Measurements from ENCODE around the gene FAM241B. TPM values are rescaled to one million over a fixed set of nuclear protein-coding genes. Genes with fewer than 3 reads are reported as not detected.

The FAM241B gene
- total RNA-seq, 4 donors from 2014 or later: 0.34 to 1.9 (median 1.3) TPM

DNA sequence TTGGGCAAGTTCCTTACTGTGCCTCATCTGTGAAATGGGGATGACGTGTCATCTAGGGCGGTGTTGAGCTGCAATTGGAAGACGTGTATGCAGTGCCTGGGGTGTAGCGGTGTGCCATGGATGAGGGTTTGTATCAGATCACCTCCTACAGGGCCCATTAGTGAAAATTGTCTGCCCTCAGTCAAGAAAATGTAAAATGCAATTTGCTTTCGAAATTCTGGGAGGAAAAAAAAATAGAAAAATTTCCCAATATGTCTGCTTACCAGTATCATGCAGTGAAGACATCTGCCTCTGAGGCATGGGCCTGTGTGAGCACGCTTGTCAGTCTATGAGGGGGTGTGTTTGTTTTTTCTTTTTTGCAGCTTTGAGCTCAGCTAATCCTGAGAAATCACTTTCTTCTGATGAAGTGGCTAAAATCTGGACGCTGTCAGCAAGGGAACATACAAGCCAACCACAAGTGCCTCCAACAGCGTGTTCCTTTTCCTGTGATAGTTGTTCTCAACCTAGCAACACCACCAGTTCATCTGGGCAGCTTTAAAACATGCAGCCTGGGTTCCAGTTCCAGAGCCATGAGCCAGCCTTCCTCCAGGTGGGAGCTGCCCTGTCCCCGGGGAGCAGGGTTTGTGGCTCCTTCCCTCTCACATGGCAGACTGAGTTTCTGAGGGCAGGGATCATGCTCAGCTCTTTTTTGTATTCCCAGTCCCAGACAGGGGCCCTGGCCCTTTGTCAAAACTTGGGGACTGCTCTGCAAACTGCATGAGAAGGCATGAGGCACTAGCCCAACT is 10.3 kb downstream of the FAM241B start:
- intact Hi-C loops (cut with DNase I; ENCODE audit: low total_unique reads): loop anchor here (10.0 kb wide), 1 partner anchor 274 kb away; no protein-coding TSS in a partner anchor
- TF ChIP-seq POLR2A (IDR thresholded peaks at IDR 0.05): no peak
- TF ChIP-seq, protein P1, sequence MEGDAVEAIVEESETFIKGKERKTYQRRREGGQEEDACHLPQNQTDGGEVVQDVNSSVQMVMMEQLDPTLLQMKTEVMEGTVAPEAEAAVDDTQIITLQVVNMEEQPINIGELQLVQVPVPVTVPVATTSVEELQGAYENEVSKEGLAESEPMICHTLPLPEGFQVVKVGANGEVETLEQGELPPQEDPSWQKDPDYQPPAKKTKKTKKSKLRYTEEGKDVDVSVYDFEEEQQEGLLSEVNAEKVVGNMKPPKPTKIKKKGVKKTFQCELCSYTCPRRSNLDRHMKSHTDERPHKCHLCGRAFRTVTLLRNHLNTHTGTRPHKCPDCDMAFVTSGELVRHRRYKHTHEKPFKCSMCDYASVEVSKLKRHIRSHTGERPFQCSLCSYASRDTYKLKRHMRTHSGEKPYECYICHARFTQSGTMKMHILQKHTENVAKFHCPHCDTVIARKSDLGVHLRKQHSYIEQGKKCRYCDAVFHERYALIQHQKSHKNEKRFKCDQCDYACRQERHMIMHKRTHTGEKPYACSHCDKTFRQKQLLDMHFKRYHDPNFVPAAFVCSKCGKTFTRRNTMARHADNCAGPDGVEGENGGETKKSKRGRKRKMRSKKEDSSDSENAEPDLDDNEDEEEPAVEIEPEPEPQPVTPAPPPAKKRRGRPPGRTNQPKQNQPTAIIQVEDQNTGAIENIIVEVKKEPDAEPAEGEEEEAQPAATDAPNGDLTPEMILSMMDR (IDR thresholded peaks at IDR 0.05): no peak
- 38 to 49% methylated on average over 9 of the region's 9 CpGs for WGBS, 2 donors
- DNase-seq (ENCODE audit: low spot score in 2 of 2): no peak
- no peak overlapping the region for H3K4me3 ChIP-seq (ENCODE audit: low read depth, poor library complexity, severe bottlenecking)

DNA sequence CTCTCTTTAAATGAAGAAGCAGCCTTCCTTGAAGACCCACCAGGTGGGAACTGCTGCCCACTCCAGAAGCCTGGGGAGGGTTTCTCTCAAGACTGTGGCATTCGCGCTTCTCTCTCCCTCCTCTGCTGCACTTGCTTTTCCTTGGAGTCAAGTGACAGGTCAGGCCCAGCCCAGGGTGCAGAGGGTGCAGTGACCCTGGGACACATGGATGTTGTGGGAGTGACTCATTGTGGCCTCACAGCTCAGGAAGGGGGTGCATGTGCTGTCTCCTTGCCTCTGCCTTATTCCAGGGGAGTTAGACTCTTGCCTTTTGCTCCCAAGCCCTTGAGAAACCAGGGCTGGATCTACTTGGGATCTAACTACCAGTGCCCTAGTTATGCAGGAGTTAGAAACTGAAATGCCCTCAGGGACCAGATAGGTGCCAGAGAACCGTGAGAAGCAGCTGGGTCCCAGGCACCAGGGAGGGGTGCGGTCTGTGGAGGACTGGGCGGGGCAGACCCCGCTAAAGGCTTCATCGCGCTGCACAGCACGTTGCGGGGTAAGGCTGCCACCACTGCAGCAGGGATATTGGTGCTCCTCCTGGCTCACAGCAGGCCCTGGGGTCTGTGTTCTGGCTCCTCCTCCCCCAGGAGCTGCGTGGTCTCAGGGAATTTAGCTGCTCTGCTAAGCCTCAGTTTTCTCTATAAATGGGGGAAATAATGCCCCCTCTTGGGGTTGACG is 11.4 kb downstream of the FAM241B start:
- DNase-seq (ENCODE audit: low spot score in 2 of 2): no peak
- 44 to 50% methylated on average over 10 to 12 of the region's 12 CpGs for WGBS, 2 donors
- intact Hi-C loops (cut with DNase I; ENCODE audit: low total_unique reads): loop anchor here (10.0 kb wide), 1 partner anchor 273 kb away; no protein-coding TSS in a partner anchor
- no peak for TF ChIP-seq POLR2A (IDR thresholded peaks at IDR 0.05)
- TF ChIP-seq, protein P1 (IDR thresholded peaks at IDR 0.05): no peak
- no peak overlapping the region for H3K4me3 ChIP-seq (ENCODE audit: low read depth, poor library complexity, severe bottlenecking)

GRCh38 chr10:69642747-69643146 is 12.7 kb downstream of the FAM241B start:
- WGBS, 2 donors: 94 to 97% methylated on average over 5 of the region's 5 CpGs
- no peak overlapping the region for H3K4me3 ChIP-seq (ENCODE audit: low read depth, poor library complexity, severe bottlenecking)
- intact Hi-C loops (cut with DNase I; ENCODE audit: low total_unique reads): loop anchor here (10.0 kb wide), 1 partner anchor 272 kb away; no protein-coding TSS in a partner anchor
- TF ChIP-seq, protein P1 (IDR thresholded peaks at IDR 0.05): no peak
- no peak for TF ChIP-seq POLR2A (IDR thresholded peaks at IDR 0.05)
- no peak for DNase-seq (ENCODE audit: low spot score in 2 of 2)

- DNase-seq (ENCODE audit: low spot score in 2 of 2): no peak
Measured at GRCh38 chr10:69643779-69644657, 14.0 kb downstream of the FAM241B start.

More at GRCh38 chr10:69643779-69644657, 14.0 kb downstream of the FAM241B start:
- H3K4me3 ChIP-seq (ENCODE audit: low read depth, poor library complexity, severe bottlenecking): no peak overlapping the region
- WGBS, 2 donors: 78 to 81% methylated on average over 12 to 13 of the region's 16 CpGs
- no peak for TF ChIP-seq POLR2A (IDR thresholded peaks at IDR 0.05)
- TF ChIP-seq, protein P1 (IDR thresholded peaks at IDR 0.05): no peak
- intact Hi-C loops (cut with DNase I; ENCODE audit: low total_unique reads): loop anchor here (10.0 kb wide), 1 partner anchor 271 kb away; no protein-coding TSS in a partner anchor

Measured in lower leg skin (tissue), 4 donors.